BLaER1 (cell line): ENCODE data around the gene TNPO3.
A peak's percentile ranks its signal among the peaks of the same experiment; 100 is the strongest.

ENCODE experiments used
- H3K27ac ChIP-seq: shearing (Covaris generic); formaldehyde crosslinking; 2 replicates; pipeline ENCODE4 v1.8.1; 2022
- H3K27me3 ChIP-seq: shearing (Covaris generic); formaldehyde crosslinking; 2 replicates; pipeline ENCODE4 v1.8.1; 2022
- H3K36me3 ChIP-seq: shearing (Covaris generic); formaldehyde crosslinking; 2 replicates; pipeline ENCODE4 v1.8.1; 2022
- H3K4me1 ChIP-seq: shearing (Covaris generic); formaldehyde crosslinking; 2 replicates; pipeline ENCODE4 v1.8.1; 2022
- H3K4me2 ChIP-seq: shearing (Covaris generic); formaldehyde crosslinking; 2 replicates; pipeline ENCODE4 v1.8.1; 2022
- H3K4me3 ChIP-seq: shearing (Covaris generic); formaldehyde crosslinking; 2 replicates; pipeline ENCODE4 v1.8.1; 2022
- H3K9ac ChIP-seq: shearing (Covaris generic); formaldehyde crosslinking; 2 replicates; pipeline ENCODE4 v1.8.1; 2022
- H3K9me3 ChIP-seq: shearing (Covaris generic); formaldehyde crosslinking; 2 replicates; pipeline ENCODE4 v1.8.1; 2022
- H4K20me1 ChIP-seq: shearing (Covaris generic); formaldehyde crosslinking; 2 replicates; pipeline ENCODE4 v1.8.1; 2022
- Cebpa-rat ChIP-seq: shearing (Covaris generic); IDR thresholded peaks from 2 replicates; pipeline ENCODE4 v1.8.1; 2022

The TNPO3 gene

DNA sequence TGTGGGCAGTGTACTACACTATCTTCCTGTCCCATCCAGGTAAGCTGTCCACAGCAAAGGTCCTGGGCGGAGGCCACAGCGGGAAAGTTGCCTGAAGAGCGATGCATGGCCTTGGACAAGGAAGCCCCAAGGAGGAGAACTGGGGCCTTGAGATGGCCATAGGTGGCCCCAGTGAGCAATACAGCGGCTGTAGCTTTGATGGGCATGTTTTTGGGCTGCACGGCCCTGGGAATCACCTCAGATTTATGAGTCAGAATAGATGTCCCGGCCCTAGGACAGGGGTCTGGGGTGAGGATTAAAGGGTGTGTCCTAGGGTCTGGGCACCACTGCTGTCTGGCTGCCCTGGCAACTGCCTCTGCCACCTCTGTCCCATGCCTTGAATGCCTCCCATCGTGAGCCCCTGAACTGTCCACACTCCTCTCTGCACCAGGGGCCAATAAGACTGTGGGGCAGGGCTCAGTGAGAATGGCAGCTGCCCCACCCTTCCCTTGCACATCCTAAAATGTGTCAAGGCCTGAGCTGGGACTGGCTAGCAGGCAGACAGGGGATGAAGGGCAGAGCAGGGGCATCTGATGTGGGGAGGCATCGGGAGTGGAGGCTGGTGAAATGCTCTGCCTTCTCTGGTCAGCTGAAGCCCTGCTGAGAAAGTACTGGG, 126.6 kb downstream of the TNPO3 start:
- H3K36me3 ChIP-seq, result no peaks in the 10 kb centered on the region
- H3K4me1 ChIP-seq, result peaks cover 33% of the 10 kb centered on the region
- no peak for TF ChIP-seq Cebpa-rat
- no peak overlapping the region for H3K4me3 ChIP-seq
- no peak overlapping the region for H3K9ac ChIP-seq
- H3K4me2 ChIP-seq, result no peak overlapping the region
- no peak overlapping the region for H3K27ac ChIP-seq
- no peaks in the 10 kb centered on the region for H4K20me1 ChIP-seq
- H3K27me3 ChIP-seq, result no peaks in the 10 kb centered on the region
- no peaks in the 10 kb centered on the region for H3K9me3 ChIP-seq

DNA sequence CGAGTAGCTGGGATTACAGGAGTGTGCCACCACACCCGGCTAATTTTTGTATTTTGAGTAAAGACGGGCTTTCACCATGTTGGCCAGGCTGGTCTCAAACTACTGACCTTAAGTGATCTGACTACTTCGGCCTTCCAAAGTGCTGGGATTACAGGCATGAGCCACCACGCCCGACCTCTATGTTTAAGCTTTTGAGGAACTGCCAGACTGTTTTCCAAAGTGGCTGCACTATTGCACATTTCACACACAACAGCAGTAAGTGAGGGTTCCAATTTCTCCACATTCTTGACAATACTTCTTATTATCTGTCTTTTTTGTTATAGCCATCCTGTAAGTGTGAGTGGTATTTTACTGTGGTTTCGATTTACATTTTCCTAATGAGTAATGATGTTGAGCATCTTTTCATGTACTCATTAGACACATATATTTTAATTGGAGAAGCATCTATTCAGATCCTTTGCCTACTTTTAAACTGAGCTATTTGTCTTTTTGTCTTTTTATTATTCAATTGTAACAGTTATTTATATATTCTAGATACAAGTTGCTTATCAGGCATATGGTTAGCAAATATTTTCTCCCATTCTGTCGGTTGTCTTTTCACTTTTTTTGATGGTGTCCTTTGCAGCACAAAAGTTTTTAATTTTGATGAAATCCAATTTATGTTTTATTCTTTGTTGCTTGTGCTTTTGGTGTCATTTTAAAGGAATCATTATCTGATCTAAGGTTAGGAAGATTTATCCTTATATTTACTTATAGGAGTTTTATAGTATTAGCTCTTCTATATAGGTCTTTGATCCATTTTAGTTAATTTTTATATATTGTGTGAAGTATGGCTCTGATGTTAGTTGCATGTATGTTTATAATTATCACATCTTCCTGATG, 130.0 kb downstream of the TNPO3 start:
- TF ChIP-seq Cebpa-rat, result no peak
- no peak overlapping the region for H3K4me2 ChIP-seq
- no peaks in the 10 kb centered on the region for H3K9me3 ChIP-seq
- H3K36me3 ChIP-seq, result no peaks in the 10 kb centered on the region
- H3K4me1 ChIP-seq, result peaks cover 29% of the 10 kb centered on the region
- no peak overlapping the region for H3K9ac ChIP-seq
- H3K27me3 ChIP-seq, result 0 out of 2 replicates have a peak, but pooled peaks cover 2% of the 10 kb centered on the region
- no peaks in the 10 kb centered on the region for H4K20me1 ChIP-seq
- H3K4me3 ChIP-seq, result no peak overlapping the region
- H3K27ac ChIP-seq, result no peak overlapping the region

DNA sequence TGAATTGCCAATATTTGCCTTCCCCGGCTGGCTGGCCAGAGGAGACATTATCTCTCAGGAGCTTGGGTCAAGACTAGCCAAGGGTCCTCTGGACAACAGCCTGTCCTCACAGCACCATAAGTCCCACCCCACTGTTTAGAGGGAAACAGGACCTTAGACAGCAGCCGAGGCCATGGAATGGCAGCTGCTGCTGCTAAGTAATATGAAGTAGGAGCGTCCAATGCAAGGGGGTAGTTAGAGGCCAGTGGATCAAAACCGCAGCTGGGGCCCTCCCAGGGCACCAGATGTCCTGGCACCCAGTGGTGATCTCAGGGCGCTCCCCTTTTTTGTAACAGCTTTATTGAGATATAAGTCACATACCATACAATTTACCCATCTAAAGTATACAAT, 131.5 kb downstream of the TNPO3 start:
- no peaks in the 10 kb centered on the region for H3K36me3 ChIP-seq
- no peak overlapping the region for H3K4me3 ChIP-seq
- no peak overlapping the region for H3K4me2 ChIP-seq
- H3K9ac ChIP-seq, result no peak overlapping the region
- H3K27ac ChIP-seq, result no peak overlapping the region
- H3K9me3 ChIP-seq, result no peaks in the 10 kb centered on the region
- peaks cover 29% of the 10 kb centered on the region for H3K4me1 ChIP-seq
- no peaks in the 10 kb centered on the region for H4K20me1 ChIP-seq
- 0 out of 2 replicates have a peak, but pooled peaks cover 10% of the 10 kb centered on the region for H3K27me3 ChIP-seq
- no peak for TF ChIP-seq Cebpa-rat

DNA sequence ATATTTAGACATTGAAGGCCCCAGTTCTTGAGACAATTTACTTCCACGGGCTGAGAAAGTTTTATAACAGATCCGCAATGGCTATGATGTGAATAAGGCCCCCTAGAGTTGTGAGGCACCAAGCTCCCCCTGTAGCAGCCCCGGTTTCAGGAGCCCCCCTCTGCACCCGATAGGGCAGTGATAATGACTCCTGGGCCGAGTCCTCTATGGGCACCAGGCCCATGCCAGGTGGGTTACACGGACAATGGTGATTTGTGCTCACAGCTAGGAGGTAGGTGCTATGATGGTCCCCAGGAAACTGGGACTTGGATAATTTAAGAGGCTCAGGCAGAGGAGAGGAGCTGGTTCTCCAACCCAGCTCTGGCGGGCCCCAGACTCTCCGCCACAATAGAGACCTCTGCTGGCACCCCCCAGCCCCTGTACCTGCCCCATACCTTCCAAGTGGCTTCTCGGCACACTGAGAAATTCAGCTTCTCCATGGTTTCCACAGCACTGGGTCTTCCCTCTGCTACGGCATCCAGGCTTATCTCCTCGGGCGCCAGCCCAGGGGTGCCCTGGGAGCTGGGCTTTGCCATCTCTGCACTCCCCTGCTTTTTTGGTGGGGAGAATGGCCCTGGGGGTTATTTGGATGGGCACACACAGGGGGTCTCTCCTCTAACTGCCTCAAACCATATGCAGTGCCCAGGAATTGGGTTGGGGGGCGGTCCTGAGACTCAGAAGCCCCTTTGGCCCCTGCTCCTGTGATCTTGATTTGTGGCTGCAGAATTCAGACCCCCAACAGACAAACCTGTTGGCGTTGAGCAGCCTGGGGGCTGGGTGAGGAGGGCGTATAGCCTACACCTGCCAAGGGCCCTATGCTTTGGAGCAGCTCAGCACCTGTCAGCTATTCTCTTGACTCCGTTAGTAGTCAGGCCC, 132.2 kb downstream of the TNPO3 start:
- Histone ChIP-seq H3K4me1 (peaks cover 29% of the 10 kb centered on the region), H3K4me2 (no peak overlapping the region), H3K9ac (no peak overlapping the region), H3K27me3 (peaks cover 14% of the 10 kb centered on the region; the same call in 1 of the 2 replicates), H3K27ac (no peak overlapping the region), H3K9me3 (no peaks in the 10 kb centered on the region), H4K20me1 (no peaks in the 10 kb centered on the region), H3K36me3 (no peaks in the 10 kb centered on the region), H3K4me3 (no peak overlapping the region)
- TF ChIP-seq Cebpa-rat, result no peak

DNA sequence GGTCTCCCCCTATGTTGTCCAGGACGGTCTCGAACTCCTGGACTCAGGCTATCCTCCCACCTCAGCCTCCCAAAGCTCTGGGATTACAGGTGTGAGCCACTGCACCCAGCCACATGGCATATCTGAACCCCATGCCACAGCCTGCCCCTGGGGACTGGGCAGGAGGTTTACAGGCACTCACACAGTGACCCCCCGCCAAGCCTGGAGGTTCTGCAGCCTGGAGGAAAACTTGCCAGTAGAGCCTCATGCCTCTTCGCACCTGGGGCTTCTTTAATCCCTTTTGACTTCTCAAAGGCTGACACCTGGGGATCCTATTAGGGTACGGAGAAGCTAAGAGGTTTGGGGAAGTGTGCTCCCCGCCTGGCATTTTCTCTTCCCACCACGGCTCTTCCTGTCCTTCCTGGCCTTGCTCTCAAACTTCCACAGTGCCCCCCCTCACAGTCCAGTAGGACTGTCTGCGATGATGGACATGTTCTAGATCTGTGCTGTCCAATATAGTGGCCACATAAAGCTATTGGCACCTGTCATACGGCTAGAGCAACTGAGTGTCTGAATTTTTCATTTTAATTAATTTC, 133.0 kb downstream of the TNPO3 start:
- H3K4me1 ChIP-seq, result peaks cover 29% of the 10 kb centered on the region
- peaks cover 19% of the 10 kb centered on the region for H3K27me3 ChIP-seq
- no peak overlapping the region for H3K4me2 ChIP-seq

DNA sequence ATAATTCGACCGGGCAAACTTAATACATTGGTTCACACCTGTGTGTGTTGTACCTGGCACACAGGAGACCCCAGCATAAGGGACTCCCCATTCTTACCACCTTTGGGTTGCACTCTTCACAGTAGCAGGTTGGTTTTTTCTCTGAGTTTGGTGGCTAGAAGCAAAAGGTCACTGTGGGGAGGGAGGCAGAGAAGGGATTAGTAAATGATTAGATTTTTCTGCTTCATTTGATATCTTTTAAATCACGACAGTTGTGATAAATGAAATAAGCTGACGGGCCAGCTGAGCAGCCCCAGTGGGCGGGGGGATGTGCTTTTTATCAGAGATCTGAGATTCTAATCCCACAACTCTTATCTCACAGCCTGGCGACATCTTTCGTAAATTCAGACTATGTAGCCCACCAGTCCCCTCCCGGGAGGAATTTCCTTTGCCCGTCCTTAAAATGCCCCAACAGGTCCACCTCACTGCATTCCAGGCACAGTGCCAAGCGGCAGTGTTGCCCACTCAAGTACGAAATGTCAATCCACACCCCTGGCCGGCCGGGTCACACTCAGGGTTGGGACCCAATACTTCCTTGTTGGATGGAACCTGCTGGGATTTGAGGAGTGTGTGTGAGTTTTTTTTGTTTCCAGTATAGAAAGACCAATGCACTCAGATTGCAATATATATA, 133.9 kb downstream of the TNPO3 start:
- no peaks in the 10 kb centered on the region for H3K9me3 ChIP-seq
- TF ChIP-seq Cebpa-rat, result no peak
- H3K4me2 ChIP-seq, result peak overlapping the region; percentile 33; the same call in 1 of the 2 replicates
- no peak overlapping the region for H3K9ac ChIP-seq
- peaks cover 28% of the 10 kb centered on the region for H3K27me3 ChIP-seq
- no peak overlapping the region for H3K4me3 ChIP-seq
- peaks cover 20% of the 10 kb centered on the region for H3K4me1 ChIP-seq
- H3K36me3 ChIP-seq, result no peaks in the 10 kb centered on the region
- no peaks in the 10 kb centered on the region for H4K20me1 ChIP-seq
- H3K27ac ChIP-seq, result no peak overlapping the region

More for the DNA sequence above, 133.0 kb downstream of the TNPO3 start:
- Histone ChIP-seq H3K4me3 (no peak overlapping the region), H3K9ac (no peak overlapping the region), H3K36me3 (no peaks in the 10 kb centered on the region), H3K9me3 (no peaks in the 10 kb centered on the region), H4K20me1 (no peaks in the 10 kb centered on the region), H3K27ac (no peak overlapping the region)
- TF ChIP-seq Cebpa-rat, result no peak

DNA sequence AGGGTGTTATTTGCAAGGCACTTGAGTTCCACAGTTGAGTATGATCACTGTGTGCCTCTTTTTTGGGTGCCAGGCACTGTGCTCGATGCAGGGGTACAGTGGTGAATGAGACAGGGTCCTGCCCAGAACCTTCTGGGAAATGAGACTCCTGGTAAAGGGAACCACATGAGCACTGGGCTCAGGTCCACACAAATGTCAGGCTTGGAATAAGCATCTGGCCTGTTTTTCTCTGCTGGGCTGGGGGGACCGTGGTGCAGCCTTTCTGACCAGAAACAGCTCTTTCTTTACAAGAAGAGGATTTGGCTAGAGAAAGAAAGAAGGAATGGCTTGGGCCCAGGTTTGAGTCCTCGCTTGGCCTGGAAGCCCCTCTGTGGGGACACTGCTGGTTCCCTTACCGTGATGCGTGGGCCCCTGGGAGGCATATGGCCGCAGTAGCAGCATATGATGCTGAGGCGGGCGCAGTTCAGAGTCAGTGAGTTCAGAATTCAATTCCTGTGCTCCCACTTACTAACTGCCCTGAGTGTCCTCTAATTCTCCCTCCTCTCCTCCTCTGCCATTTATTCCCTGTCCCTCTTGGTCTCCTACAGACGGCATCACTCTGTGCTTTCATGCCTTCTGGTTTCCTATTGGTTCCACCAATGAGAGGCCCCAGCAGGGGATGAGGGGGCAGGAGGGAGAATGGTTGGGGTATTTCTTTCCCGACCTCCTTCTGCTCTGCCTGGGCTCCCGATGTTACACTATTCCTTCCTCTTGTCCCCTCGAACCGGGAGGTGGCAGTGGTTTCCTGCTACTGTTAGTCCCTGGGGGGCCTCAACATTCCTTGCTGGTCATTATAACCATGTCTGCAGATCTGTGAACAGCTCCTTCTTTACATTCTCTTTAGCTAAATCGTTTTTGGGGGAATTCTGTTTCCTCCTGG, 134.8 kb downstream of the TNPO3 start:
- Histone ChIP-seq H3K4me2 (peak overlapping the region; percentile 33; the same call in 1 of the 2 replicates), H3K27ac (no peak overlapping the region), H3K27me3 (peaks cover 37% of the 10 kb centered on the region), H3K9me3 (no peaks in the 10 kb centered on the region), H3K36me3 (no peaks in the 10 kb centered on the region), H4K20me1 (no peaks in the 10 kb centered on the region), H3K4me1 (peaks cover 19% of the 10 kb centered on the region), H3K4me3 (no peak overlapping the region), H3K9ac (no peak overlapping the region)
- no peak for TF ChIP-seq Cebpa-rat

DNA sequence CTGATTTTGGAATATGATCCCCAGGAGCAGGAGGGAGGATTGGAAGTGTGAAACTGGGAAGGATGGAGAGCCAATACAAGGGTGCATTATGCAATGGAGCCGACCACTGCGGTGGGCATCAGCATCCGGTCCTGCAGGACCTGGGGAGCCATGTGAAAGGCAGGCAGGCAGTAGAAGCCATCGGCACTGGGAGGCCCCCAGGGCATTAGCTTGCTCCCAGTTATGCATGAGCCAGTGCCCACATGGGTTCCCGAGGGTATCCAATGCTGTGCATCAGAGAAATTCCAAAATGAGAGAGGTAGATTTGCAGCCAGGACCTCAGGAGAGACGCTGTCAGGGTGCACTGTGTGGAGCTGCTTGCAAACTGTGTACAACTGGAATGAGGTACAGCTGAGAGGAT, 135.7 kb downstream of the TNPO3 start:
- Histone ChIP-seq H3K27ac (no peak overlapping the region), H3K36me3 (no peaks in the 10 kb centered on the region), H3K9me3 (no peaks in the 10 kb centered on the region), H4K20me1 (no peaks in the 10 kb centered on the region), H3K4me3 (no peak overlapping the region), H3K9ac (no peak overlapping the region), H3K4me1 (peaks cover 26% of the 10 kb centered on the region), H3K4me2 (no peak overlapping the region), H3K27me3 (peaks cover 46% of the 10 kb centered on the region)
- TF ChIP-seq Cebpa-rat, result no peak
